ENCODE measurements around the gene CREBBP.

GRCh38 chr16:3701531-3701930 lies 179.0 kb downstream of the CREBBP start:
- TF ChIP-seq POLR2A (IDR thresholded peaks at IDR 0.05; ENCODE audit: low read depth, low read length) = no peak
- TF ChIP-seq POLR2AphosphoS5 (IDR thresholded peaks at IDR 0.05; ENCODE audit: low read depth, low read length) = no peak
